ENCODE data around the gene TTC3. TPM values are rescaled to one million over a fixed set of nuclear protein-coding genes. Genes with fewer than 3 reads are reported as not detected.

The TTC3 gene
- total RNA-seq, 2 donors from 2014 or later: 68.2 to 74.4 TPM

GRCh38 chr21:37057614-37058013, 15.4 kb upstream of the TTC3 start:
- no peak for ATAC-seq
- intact Hi-C loops (cut with DNase I): no loop called here
- DNase-seq: no peak

GRCh38 chr21:37058261-37058660, 14.8 kb upstream of the TTC3 start:
- no peak for ATAC-seq
- intact Hi-C loops (cut with DNase I): no loop called here
- DNase-seq: no peak

GRCh38 chr21:37059181-37059580, 13.9 kb upstream of the TTC3 start:
- no peak for DNase-seq
- intact Hi-C loops (cut with DNase I): no loop called here
- no peak for ATAC-seq

- peak; percentile 40 for DNase-seq
- intact Hi-C loops (cut with DNase I): no loop called here
- ATAC-seq: peak; percentile 81 to 92
Measured at GRCh38 chr21:37060296-37060695, 12.8 kb upstream of the TTC3 start.

- ATAC-seq (peak in 1 of 2 donors; percentile 72), DNase-seq (no peak)
- intact Hi-C loops (cut with DNase I): no loop called here
Measured at GRCh38 chr21:37061926-37062592, 11.0 kb upstream of the TTC3 start.

- intact Hi-C loops (cut with DNase I): no loop called here
Measured at GRCh38 chr21:37062593-37062935, 10.5 kb upstream of the TTC3 start.

GRCh38 chr21:37063433-37063832, 9.6 kb upstream of the TTC3 start:
- ATAC-seq (no peak), DNase-seq (no peak)
- intact Hi-C loops (cut with DNase I): no loop called here

More at GRCh38 chr21:37062593-37062935, 10.5 kb upstream of the TTC3 start:
- no peak for DNase-seq
- no peak for ATAC-seq

- no peak for ATAC-seq
- intact Hi-C loops (cut with DNase I): no loop called here
Measured at GRCh38 chr21:37064841-37065240, 8.2 kb upstream of the TTC3 start.

GRCh38 chr21:37065561-37066177, 7.4 kb upstream of the TTC3 start:
- intact Hi-C loops (cut with DNase I): no loop called here
- ATAC-seq (no peak), DNase-seq (no peak)

More at GRCh38 chr21:37064841-37065240, 8.2 kb upstream of the TTC3 start:
- DNase-seq: no peak

- ATAC-seq: peak; percentile 8 to 29
- DNase-seq: peak; percentile 68
Measured at GRCh38 chr21:37071561-37072273, 1.3 kb upstream of the TTC3 start.

GRCh38 chr21:37072274-37072987, 623 bp upstream of the TTC3 start:
- DNase-seq (peak; percentile 87), ATAC-seq (peak; percentile 72 to 91)
- intact Hi-C loops (cut with DNase I): no loop called here

More at GRCh38 chr21:37071561-37072273, 1.3 kb upstream of the TTC3 start:
- intact Hi-C loops (cut with DNase I): no loop called here

- peak; percentile 67 for DNase-seq
- peak; percentile 22 to 25 for ATAC-seq
- intact Hi-C loops (cut with DNase I): no loop called here
Measured at GRCh38 chr21:37073417-37074196, 553 bp downstream of the TTC3 start.

- no peak for DNase-seq
- no peak for ATAC-seq
- intact Hi-C loops (cut with DNase I): no loop called here
Measured at GRCh38 chr21:37074197-37074510, 1.1 kb downstream of the TTC3 start.

GRCh38 chr21:37074546-37074945, 1.5 kb downstream of the TTC3 start:
- no peak for DNase-seq
- no peak for ATAC-seq
- intact Hi-C loops (cut with DNase I): no loop called here

- ATAC-seq (no peak), DNase-seq (no peak)
- intact Hi-C loops (cut with DNase I): no loop called here
Measured at GRCh38 chr21:37075214-37075770, 2.2 kb downstream of the TTC3 start.

- ATAC-seq (no peak), DNase-seq (no peak)
- intact Hi-C loops (cut with DNase I): no loop called here
Measured at GRCh38 chr21:37076087-37076850, 3.2 kb downstream of the TTC3 start.

- DNase-seq (no peak), ATAC-seq (no peak)
- intact Hi-C loops (cut with DNase I): no loop called here
Measured at GRCh38 chr21:37077403-37077802, 4.3 kb downstream of the TTC3 start.

- DNase-seq (no peak), ATAC-seq (no peak)
- intact Hi-C loops (cut with DNase I): no loop called here
Measured at GRCh38 chr21:37079211-37079824, 6.3 kb downstream of the TTC3 start.

Measured in left cardiac atrium (tissue), 4 donors.